Dedifferentiated amniotic fluid mesenchymal stem cell (primary cell): ENCODE results near the gene MEA1.
"Not testable (repeated sequence)": the region's sequence is repeated elsewhere in the genome, so short reads cannot be mapped to it uniquely, and the experiment has no call there.

Experiments
- DNase-seq: peaks from one replicate; pipeline ENCODE4 v3.0.0-alpha.2; 2016; ENCODE audit errors: extremely low spot score

Gene MEA1

GRCh38 chr6:43009124-43009523, 4.6 kb downstream of the MEA1 start:
- no peak for DNase-seq

- DNase-seq, result no peak
Measured at GRCh38 chr6:43007126-43007525, 6.6 kb downstream of the MEA1 start.

GRCh38 chr6:43006251-43006650, 7.5 kb downstream of the MEA1 start:
- no peak for DNase-seq

GRCh38 chr6:43005844-43006243, 7.9 kb downstream of the MEA1 start:
- DNase-seq, result no peak

- DNase-seq, result no peak
Measured at GRCh38 chr6:43001843-43002242, 11.9 kb downstream of the MEA1 start.

GRCh38 chr6:42998205-42998604, 15.5 kb downstream of the MEA1 start:
- not testable (repeated sequence) for DNase-seq

- DNase-seq, result no peak
Measured at GRCh38 chr6:42996513-42996912, 17.2 kb downstream of the MEA1 start.

GRCh38 chr6:42993445-42993844, 20.3 kb downstream of the MEA1 start:
- DNase-seq, result no peak

- DNase-seq, result no peak
Measured at GRCh38 chr6:42989923-42990322, 23.8 kb downstream of the MEA1 start.

- no peak for DNase-seq
Measured at GRCh38 chr6:42988486-42989020, 25.2 kb downstream of the MEA1 start.

GRCh38 chr6:42987533-42988451, 26.0 kb downstream of the MEA1 start:
- no peak for DNase-seq

GRCh38 chr6:42984924-42985475, 28.7 kb downstream of the MEA1 start:
- DNase-seq, result no peak

GRCh38 chr6:42984001-42984923, 29.5 kb downstream of the MEA1 start, which contains the start of gene PPP2R5D:
PPP2R5D (plus strand) TSS chr6:42984570; CDS start chr6:42984678, 108 bp downstream.
- peak; percentile 100 for DNase-seq

- no peak for DNase-seq
Measured at GRCh38 chr6:42981836-42982235, 31.9 kb downstream of the MEA1 start.

GRCh38 chr6:42979523-42980177, 34.1 kb downstream of the MEA1 start:
- DNase-seq, result no peak

- DNase-seq, result peak; percentile 54
Measured at GRCh38 chr6:42978839-42979522, 34.8 kb downstream of the MEA1 start, which contains the start of gene PEX6. PEX6 (minus strand) TSS chr6:42979181; CDS start chr6:42979150, 31 bp downstream.

- no peak for DNase-seq
Measured at GRCh38 chr6:42978487-42978838, 35.3 kb downstream of the MEA1 start.

- DNase-seq, result no peak
Measured at GRCh38 chr6:42974919-42975505, 38.7 kb downstream of the MEA1 start.

GRCh38 chr6:42973926-42974325, 39.8 kb downstream of the MEA1 start:
- no peak for DNase-seq

- DNase-seq, result no peak
Measured at GRCh38 chr6:42971746-42972327, 41.9 kb downstream of the MEA1 start.
